GM18870 (cell line): ENCODE measurements around the gene KRTAP2-3.
"Not testable (repeated sequence)": the region's sequence is repeated elsewhere in the genome, so short reads cannot be mapped to it uniquely, and the experiment has no call there.

Experiments used
- ATAC-seq: cut with Tn5 transposase; IDR thresholded peaks from one replicate; pipeline ENCODE4 v1.9.1; 2021; ENCODE audit warnings: moderate library complexity; ENCODE audit not compliant: unreplicated experiment

KRTAP2-3 gene

DNA sequence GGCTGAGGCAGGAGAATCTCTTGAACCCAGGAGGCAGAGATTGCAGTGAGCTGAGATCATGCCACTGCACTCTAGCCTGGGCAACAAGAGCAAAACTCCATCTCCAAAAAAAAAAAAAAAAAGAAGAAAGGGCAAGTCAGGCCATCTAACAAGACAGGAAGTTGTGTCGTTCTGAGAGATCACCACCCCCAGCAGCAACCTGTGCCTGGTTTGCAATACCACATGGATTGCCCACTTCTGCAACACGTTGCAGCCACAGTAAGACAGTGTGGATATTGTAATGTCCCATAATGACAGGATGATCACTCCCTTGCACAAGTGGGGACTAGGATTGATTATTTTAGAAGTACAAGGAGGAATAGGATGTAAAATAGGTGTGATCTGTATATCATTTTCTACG is 9.1 kb upstream of the KRTAP2-3 start:
- no peak for ATAC-seq

DNA sequence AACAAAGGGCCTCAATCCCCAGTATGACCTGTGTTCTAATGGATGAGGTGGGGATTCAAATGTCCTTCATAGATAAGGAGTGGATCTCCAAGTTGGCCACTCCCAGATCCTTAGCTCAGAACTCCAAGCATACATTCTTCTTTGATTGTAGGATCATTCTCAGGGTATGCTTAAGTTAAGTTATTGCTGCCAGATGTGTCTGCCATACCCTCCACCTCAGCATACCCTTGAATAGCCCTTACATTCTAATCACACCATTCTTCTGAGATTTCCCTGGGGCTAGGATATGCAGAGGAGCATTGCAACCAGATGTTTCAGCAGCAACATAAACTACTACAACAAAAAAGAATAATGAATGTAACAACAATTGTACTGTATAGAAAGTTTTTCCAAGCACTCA is 7.4 kb upstream of the KRTAP2-3 start:
- ATAC-seq, result no peak

DNA sequence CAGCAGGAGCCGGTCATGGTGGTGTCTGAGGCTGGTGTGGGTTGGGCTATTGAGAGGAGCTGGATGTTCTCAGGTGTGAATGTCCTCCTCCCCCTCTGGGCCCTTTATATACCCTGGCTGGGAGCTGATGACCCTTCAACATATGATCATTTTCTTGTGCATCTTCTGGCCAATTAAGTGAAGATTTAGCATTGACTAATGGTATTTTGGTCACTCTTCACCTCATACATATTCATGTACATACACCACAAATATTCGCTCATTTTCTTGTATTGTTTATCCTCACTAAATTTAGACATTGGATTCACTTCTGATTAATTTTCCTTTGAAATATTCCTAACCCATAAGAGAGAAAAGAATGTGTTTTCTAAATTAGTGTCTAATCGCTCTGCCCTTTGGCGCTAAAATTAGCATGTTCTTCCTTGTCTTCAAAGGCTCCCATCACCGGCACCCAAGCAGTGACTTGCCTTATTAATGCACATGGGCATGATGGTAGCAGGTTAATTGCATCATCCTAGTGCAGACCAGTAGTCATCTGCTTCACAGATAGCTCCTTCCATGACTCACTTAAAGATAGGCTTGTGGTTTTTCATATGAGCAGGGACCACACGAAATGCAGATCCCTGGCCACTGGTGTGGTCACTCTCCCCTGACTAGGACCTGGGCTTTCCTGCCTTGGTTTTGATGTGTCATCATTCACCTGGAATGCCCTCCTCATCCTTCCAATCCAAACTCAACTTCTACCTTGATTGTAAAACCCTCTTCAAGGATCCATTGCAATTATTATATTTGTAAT is 6.1 kb upstream of the KRTAP2-3 start, which contains the start of gene KRTAP2-4:
Gene KRTAP2-4, minus strand, starts transcription at position 51 of the 796 bp plus-strand sequence. Its CDS starts 34 bp downstream, at position 17.
- ATAC-seq, result no peak

DNA sequence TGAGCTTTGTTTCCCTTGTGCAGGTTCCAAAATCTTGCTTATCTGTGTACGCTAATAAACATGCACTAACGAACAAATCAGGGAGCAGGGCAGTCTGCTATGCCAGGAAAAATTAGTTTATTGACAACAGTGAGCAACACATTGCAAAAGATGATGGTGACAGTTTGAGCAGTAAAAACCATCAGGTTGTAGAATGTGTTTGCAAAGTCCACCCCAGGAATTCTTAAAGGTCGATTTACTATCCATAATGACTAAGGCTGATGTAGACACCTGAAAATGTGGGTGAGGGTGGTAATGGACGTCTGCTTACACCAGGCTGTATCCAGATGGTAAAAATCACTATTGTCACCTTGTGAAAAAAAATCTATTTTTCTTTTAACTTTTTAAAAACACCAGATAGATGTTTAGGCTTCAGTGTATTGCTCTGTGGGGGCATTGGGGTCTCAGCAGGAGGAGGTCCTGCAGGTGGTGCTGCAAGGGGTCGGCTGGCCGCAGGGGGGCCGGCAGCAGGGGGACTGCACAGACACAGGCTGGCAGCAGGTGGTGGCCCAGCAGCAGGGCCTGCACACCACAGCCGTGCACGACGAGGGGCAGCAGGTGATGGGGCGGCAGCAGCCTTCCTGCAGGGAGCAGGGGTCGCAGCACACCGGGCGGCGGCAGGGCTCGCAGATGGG is 5.2 kb upstream of the KRTAP2-3 start:
- not testable (repeated sequence) for ATAC-seq

DNA sequence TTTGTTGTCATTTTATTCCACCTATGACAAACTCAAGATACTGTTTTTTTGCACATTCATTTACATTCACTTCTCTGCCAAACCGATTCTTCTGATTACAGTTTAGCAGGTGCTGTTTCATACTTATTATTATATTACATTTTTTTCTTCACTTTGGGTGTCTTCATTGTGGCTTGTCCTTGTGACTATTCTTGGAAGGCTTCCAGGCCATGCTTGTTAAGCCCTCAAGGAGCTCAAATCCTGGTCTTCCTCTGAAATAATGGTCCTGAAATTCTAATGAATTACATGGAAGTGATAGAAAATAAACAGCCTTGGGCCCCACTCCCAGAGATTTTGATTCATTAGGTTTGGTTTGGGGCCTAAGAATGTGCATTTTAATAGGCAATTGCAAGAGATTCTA is 4.4 kb upstream of the KRTAP2-3 start:
- ATAC-seq, result no peak

DNA sequence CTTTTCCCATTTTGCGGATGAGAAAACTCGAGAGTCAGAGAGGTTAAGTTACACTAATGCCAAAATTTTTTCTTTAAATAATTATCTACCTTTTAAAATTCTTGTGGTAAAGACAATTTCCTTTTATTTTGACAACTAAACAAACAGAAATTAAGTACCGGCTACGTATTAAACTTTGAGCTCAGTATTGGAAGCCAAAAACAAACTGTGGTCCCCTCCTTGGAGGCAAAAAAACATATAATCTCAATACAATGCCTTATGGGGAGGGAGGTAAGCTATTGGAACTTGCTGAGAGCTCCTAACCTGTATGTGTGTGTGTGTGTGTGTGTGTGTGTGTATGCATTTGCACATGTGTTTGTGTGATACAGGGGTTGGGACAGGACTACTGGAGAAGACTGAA is 3.5 kb upstream of the KRTAP2-3 start:
- ATAC-seq, result no peak

DNA sequence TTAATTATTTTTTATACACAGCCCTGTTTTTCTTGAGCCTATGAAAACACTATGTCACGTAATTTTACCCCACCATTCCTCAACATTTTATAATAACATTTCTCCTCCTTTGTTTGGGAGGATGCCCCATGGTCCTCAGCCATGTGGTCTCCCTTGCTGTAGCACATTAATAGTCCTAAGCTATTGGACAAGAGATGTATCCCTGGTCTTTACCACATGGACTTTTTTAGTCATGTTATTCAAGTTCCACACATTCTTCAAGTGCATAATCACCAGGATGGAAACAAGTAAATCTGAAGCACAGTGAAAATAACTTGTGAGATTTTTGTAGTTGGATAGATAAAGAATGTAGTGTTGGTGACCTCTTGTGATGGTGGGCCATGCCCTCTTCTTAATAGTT is 2.0 kb upstream of the KRTAP2-3 start:
- no peak for ATAC-seq

DNA sequence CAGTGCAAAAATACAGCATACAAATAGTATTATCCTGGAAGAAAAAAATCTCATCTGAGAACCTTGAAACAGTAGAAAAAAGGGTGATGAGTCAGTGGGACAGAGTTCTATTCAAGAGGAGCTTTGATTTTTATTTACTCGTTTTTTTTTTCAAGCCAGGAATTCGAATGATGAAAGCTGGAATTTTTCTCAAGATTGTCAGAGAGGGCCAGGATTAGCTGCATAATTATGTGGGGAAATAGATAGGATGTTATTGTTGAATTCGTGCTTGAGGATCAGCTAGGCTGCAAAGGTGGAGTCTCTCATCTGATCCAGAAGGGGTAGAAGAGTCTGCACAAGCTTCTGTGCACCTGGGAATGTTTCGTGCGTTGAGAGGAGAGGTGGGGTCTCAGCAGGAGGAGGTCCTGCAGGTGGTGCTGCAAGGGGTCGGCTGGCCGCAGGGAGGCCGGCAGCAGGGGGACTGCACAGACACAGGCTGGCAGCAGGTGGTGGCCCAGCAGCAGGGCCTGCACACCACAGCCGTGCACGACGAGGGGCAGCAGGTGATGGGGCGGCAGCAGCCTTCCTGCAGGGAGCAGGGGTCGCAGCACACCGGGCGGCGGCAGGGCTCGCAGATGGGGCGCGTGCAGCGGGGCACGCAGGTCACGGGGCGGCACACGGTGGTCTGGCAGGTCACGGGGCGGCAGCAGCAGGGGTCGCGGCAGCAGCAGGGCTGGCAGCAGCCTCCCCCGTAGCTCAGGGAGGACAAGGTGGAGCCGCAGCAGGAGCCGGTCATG is 450 bp downstream of the KRTAP2-3 start:
- ATAC-seq, result not testable (repeated sequence)

DNA sequence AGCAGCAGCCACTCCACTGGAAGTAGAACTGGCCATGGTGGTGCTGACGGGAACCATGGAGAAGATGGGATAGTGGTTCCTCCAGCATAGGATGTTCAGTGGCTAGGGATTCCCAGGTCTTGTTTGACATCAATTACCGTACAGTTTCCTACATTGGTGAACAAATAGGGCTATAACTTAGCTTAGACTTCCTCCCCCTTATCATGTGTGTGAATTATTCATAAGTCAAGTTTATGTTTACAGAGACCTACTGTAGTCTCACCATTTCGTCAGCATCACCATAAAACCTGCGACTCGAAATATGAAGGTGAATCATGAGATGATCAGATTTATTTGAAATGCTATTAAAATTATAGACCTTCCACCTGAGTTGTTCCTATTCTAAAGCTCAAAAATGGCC is 1.2 kb downstream of the KRTAP2-3 start:
- ATAC-seq, result no peak

DNA sequence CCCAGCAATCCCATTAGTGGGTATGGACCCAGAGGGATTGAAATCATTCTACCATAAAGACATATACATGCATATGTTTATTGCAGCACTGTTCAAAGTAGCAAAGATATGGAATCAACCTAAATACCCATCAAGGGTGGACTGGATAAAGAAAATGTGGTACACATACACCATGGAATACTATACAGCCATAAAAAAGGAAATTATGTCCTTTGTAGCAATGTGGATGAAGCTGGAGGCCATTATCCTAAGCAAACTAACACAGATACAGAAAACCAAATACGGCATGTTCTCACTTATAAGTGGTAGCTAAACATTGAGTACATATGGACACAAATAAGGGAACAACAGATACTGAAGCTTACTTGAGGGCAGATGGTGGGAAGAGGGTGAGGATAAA is 2.4 kb downstream of the KRTAP2-3 start:
- ATAC-seq, result no peak

DNA sequence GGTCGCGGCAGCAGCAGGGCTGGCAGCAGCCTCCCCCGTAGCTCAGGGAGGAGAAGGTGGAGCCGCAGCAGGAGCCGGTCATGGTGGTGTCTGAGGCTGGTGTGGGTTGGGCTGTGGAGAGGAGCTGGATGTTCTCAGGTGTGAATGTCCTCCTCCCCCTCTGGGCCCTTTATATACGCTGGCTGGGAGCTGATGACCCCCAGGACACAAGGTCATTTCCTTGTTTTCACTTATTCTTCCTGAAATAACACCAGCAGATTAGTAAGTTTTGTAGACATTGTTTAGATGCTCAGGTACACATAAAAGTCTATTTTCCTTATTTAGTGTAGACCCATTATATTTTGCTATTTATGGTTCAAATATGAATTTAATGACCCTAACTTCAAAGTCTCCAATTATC is 4.8 kb downstream of the KRTAP2-3 start, which contains the start of gene KRTAP2-2:
Gene KRTAP2-2, minus strand, starts transcription at position 101 of the 400 bp plus-strand sequence. Its CDS starts 19 bp downstream, at position 82.
- ATAC-seq, result not testable (repeated sequence)

DNA sequence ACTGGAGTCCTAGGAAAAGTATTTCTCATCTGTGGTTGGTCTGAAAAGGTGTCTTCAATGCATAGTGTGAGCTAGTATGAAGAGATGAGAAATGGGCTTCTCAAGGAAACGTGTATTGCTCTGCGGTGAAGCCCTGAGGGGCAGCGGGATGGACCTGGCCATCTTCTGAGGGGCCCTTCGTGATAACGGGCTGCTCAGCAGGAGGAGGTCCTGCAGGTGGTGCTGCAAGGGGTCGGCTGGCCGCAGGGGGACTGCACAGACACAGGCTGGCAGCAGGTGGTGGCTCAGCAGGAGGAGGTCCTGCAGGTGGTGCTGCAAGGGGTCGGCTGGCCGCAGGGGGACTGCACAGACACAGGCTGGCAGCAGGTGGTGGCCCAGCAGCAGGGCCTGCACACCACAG is 5.4 kb downstream of the KRTAP2-3 start:
- ATAC-seq, result not testable (repeated sequence)

DNA sequence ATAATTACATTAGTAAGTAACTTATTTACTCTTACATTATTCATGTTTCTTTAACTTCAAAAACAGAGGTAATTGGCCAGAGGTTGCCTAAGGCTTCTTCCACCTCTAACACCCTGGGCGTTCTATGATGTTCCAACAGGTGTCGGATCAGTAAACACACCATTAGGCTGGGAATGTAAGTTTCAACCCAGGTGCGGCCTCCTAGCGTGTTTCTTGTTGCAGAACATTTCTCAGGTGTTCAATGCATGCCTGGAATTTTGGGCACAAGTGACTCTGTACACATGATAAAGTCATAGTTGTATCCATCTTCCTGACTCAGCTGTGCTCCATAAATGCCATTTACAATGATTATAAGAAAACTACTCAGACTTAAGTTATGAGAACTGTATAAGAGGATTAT is 5.9 kb downstream of the KRTAP2-3 start:
- ATAC-seq, result no peak

DNA sequence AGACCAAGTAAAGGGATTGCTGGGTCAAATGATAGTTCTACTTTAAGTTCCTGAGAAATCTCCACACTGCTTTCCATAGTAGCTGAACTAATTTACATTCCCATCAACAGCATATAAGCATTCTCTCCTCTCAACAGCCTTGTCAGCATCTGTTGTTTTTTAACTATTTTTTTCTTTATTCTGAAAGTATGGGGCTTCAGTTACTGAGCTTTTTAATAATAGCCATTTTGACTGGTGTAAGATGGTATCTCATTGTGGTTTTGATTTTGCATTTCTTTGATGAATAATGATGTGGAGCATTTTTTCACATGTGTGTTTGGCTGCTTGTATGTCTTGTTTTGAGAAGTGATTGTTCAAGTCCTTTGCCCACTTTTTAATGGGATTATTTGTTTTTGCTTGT is 7.3 kb downstream of the KRTAP2-3 start:
- ATAC-seq, result no peak

DNA sequence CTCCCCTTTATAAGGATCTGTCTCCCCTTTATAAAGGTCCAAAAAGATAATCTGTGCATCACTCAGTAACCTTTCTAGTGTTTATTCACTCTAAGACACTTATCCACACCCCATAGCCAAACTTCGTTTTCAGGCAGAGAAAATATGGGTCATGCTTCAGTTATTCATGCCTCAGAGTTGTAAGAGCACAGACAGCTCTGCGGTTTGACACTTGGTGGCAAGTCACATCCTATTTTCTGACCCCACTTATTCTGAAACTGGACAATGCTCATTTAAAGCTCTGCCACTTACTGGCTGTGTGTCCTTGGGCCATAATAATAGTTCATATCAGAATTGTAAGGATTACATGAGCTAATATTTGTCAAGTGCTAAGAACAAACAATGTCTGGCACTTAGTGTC is 10.8 kb downstream of the KRTAP2-3 start:
- no peak for ATAC-seq

DNA sequence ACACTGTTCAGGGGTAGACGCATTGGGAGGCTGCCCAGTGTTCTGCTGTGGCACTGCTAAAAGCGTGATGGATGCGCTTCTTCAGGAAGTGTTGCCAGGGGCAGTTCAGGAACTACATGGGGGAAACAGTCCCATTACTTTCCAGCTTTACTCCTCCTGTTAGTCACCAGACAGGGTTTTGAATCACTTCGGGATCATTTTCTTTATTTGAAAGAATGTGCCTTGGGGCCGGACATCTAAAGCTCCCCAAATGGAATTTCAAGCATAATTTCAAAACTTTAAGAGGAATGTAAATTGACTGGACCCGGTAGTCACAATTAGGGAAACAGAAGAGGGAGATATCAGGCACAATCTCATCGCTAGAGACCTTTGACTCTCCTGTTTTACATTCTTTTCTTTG is 11.5 kb downstream of the KRTAP2-3 start:
- no peak for ATAC-seq

DNA sequence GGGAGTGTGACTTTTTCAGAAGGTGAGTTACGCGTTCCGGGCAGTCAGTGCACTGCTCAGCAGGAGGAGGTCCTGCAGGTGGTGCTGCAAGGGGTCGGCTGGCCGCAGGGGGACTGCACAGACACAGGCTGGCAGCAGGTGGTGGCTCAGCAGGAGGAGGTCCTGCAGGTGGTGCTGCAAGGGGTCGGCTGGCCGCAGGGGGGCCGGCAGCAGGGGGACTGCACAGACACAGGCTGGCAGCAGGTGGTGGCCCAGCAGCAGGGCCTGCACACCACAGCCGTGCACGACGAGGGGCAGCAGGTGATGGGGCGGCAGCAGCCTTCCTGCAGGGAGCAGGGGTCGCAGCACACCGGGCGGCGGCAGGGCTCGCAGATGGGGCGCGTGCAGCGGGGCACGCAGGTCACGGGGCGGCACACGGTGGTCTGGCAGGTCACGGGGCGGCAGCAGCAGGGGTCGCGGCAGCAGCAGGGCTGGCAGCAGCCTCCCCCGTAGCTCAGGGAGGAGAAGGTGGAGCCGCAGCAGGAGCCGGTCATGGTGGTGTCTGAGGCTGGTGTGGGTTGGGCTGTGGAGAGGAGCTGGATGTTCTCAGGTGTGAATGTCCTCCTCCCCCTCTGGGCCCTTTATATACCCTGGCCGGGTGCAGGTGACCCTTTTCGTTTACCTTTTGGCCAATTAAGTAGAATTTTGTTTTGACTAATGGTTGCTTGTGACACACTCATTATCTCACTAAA is 13.0 kb downstream of the KRTAP2-3 start, which contains the start of gene KRTAP2-1:
Gene KRTAP2-1, minus strand, starts transcription at position 582 of the 731 bp plus-strand sequence. Its CDS starts 49 bp downstream, at position 533.
- ATAC-seq, result not testable (repeated sequence)

DNA sequence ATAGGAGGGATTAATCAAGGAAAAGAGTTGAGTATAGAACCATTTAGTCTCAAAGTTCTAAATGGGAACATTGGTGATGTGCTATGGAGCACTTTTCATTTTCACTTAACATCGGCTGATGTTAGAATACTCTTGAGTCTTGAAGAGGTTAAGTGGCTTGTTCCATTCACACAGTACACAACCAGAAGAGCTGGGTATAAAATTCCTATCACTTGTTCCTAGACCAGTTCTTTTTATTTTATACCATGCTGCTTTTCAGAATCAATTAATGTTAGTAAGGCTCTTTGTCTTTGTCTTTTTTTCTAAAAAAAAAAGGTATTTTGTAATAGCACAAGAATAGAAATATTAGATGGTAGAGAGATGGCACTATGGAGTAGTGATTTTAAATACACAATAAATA is 17.0 kb downstream of the KRTAP2-3 start:
- no peak for ATAC-seq

DNA sequence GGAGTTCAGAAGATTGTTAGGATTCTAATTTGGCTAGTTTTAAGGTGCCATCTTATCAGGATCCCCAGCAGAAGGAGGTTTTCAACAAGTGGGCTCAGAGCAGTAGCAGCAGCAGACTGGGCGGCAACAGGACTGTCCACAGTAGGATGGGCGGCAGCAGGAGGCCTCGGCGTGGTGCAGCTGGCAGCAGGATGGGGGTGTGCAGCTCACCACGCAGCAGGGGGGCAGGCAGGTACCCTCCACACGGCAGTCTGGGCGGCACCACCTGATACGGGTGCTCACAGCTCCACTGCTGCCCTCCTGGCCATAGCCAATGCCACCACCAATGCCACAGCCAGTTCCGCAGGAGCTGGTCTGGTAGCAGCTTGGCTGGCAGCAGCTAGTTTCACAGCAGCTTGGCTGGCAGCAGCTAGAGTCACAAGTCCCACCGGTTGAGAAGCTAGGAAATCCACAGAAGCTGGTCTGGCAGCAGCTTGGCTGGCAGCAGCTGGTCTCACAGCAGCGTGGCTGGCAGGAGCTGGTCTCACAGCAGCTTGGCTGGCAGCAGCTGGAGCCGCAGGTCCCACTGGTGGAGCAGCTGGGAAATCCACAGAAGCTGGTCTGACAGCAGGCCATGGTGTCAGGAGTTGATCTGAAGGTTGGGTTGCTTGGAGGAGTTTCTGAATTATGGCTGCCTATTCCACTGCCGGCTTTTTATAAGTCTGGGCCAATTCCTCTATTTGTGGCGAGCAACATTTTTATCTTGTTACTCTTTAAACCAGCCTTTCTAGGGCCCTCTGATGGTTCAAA is 18.9 kb downstream of the KRTAP2-3 start, which contains the start of gene KRTAP1-1:
Gene KRTAP1-1, minus strand, starts transcription at position 668 of the 789 bp plus-strand sequence. Its CDS starts 53 bp downstream, at position 615.
- ATAC-seq, result not testable (repeated sequence)
